A673 (cell line): ENCODE results near the gene BBS9. TPM values are rescaled to one million over a fixed set of nuclear protein-coding genes. Genes with fewer than 3 reads are reported as not detected.

Source experiments
- BruUV-seq: library from RNA; stranded (reverse); fragments of 400-500 nt; replicated peaks from 2 replicates; lab custom pipeline; 2021; lab: Mats Ljungman, UMichigan
- CTCF ChIA-PET: fragments of 300-600 bp; sonication (Branson Sonifier 250); formaldehyde crosslinking; loops from one replicate; lab custom pipeline; 2022; ENCODE audit warnings: antibody characterized with exemption; lab: Charles Lee
- POLR2A ChIA-PET: fragments of 300-600 bp; sonication (Branson Sonifier 250); formaldehyde crosslinking; loops from one replicate; lab custom pipeline; 2022; ENCODE audit warnings: antibody characterized with exemption; ENCODE audit not compliant: low non-redundant PET; lab: Charles Lee
- DNase-seq: peaks from one replicate; pipeline ENCODE4 v3.0.0-alpha.2; 2015; ENCODE audit warnings: low spot score
- H3K27ac ChIP-seq: fragments of 200-600 bp; sonication (generic); 2 replicates; pipeline ENCODE4 v1.5.1; 2016; ENCODE audit warnings: mixed run types, low read depth, mild to moderate bottlenecking, mixed read lengths, antibody characterized with exemption, low read length; ENCODE audit not compliant: poor library complexity, severe bottlenecking
- H3K27me3 ChIP-seq: fragments of 200-600 bp; sonication (generic); replicated peaks from 2 replicates; pipeline ENCODE4 v1.6.1; 2017; ENCODE audit warnings: mixed run types, low read depth, mild to moderate bottlenecking, mixed read lengths, antibody characterized with exemption, low read length; ENCODE audit not compliant: insufficient read depth, poor library complexity
- H3K36me3 ChIP-seq: fragments of 200-600 bp; sonication (generic); 2 replicates; pipeline ENCODE4 v1.6.1; 2016; ENCODE audit warnings: mixed run types, mild to moderate bottlenecking, mixed read lengths, antibody characterized with exemption, low read length; ENCODE audit not compliant: insufficient read depth, poor library complexity, severe bottlenecking
- H3K4me1 ChIP-seq: fragments of 200-600 bp; sonication (generic); 2 replicates; pipeline ENCODE4 v1.6.1; 2017; ENCODE audit warnings: mixed run types, mild to moderate bottlenecking, mixed read lengths, antibody characterized with exemption, low read length; ENCODE audit not compliant: insufficient read depth, poor library complexity, severe bottlenecking
- H3K4me3 ChIP-seq: fragments of 200-600 bp; sonication (generic); 2 replicates; pipeline ENCODE4 v1.5.1; 2016; ENCODE audit warnings: low read depth, mixed run types, mild to moderate bottlenecking, mixed read lengths, low read length; ENCODE audit not compliant: poor library complexity, severe bottlenecking
- H3K9me3 ChIP-seq: fragments of 200-600 bp; sonication (generic); 2 replicates; pipeline ENCODE4 v1.6.1; 2016; ENCODE audit warnings: mixed run types, low read depth, mild to moderate bottlenecking, mixed read lengths, antibody characterized with exemption, low read length; ENCODE audit not compliant: poor library complexity, severe bottlenecking
- CTCF ChIP-seq: fragments of 300-800, 200-600 bp; sonication (generic); conservative IDR thresholded peaks from 2 replicates; pipeline ENCODE4 v1.5.1; 2017; ENCODE audit warnings: low read depth, mild to moderate bottlenecking, antibody characterized with exemption, low read length, moderate library complexity, mixed read lengths
- EZH2 ChIP-seq: fragments of 200-600 bp; sonication (generic); IDR thresholded peaks from 2 replicates; pipeline ENCODE4 v1.6.1; 2017; ENCODE audit warnings: borderline replicate concordance, low read depth, mild to moderate bottlenecking, mixed read lengths, antibody characterized with exemption, low read length; ENCODE audit not compliant: poor library complexity, severe bottlenecking
- intact Hi-C: fragments of 100-400 bp; cut with micrococcal nuclease; formaldehyde crosslinking; loops from one replicate; pipeline ENCODE4 v1.10.0; 2022; ENCODE audit not compliant: unreplicated experiment
- total RNA-seq: library from RNA; stranded (reverse); gene quantifications from 2 replicates; pipeline ENCODE4 v1.2.3, GENCODE V29; 2021

The BBS9 gene
- total RNA-seq, 1 experiment from 2014 or later = 9.4 TPM

GRCh38 chr7:33155811-33156210, 26.4 kb downstream of the BBS9 start:
- H3K27ac ChIP-seq = no peak overlapping the region
- H3K27me3 ChIP-seq = no peaks in the 10 kb centered on the region
- intact Hi-C loops = no loop called here
- BruUV-seq = no TSS peak
- H3K4me1 ChIP-seq = no peaks in the 10 kb centered on the region
- no peak for DNase-seq
- TF ChIP-seq CTCF (no peak), EZH2 (no peak)
- CTCF ChIA-PET = no interaction called here
- H3K36me3 ChIP-seq = no peaks in the 10 kb centered on the region
- POLR2A ChIA-PET = no interaction called here
- H3K9me3 ChIP-seq = no peaks in the 10 kb centered on the region
- H3K4me3 ChIP-seq = no peak overlapping the region

- TF ChIP-seq EZH2 (no peak), CTCF (no peak)
- Histone ChIP-seq H3K36me3 (no peaks in the 10 kb centered on the region), H3K4me3 (no peak overlapping the region), H3K9me3 (no peaks in the 10 kb centered on the region), H3K4me1 (no peaks in the 10 kb centered on the region), H3K27me3 (no peaks in the 10 kb centered on the region), H3K27ac (no peak overlapping the region)
- no peak for DNase-seq
- ChIA-PET CTCF (no interaction called here), POLR2A (no interaction called here)
- intact Hi-C loops = no loop called here
- no TSS peak for BruUV-seq
Observed at GRCh38 chr7:33156441-33156840, 27.1 kb downstream of the BBS9 start.

DNA sequence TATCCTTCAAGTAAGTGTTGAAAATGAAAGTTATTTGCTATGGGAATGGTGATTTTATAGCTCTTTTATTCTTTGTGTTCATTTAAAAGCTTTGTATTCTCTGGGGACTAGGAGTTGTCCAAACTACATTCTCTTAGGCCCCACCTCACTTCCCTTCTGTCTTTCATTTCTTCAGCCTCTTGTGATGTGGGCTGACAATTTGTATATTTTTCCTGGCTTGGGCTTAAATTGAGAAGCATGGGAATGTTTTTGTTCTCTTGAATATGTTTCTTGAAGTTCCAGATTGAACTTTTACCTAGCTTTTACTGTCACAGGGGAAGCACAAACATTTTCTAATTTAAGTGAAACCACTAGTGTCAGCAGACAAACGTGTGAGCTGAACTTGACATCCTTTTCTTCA, 27.9 kb downstream of the BBS9 start:
- TF ChIP-seq EZH2 = no peak
- no peak for TF ChIP-seq CTCF
- H3K27me3 ChIP-seq = no peaks in the 10 kb centered on the region
- no TSS peak for BruUV-seq
- POLR2A ChIA-PET = no interaction called here
- no peak overlapping the region for H3K27ac ChIP-seq
- H3K36me3 ChIP-seq = no peaks in the 10 kb centered on the region
- H3K4me3 ChIP-seq = no peak overlapping the region
- no peaks in the 10 kb centered on the region for H3K4me1 ChIP-seq
- no peaks in the 10 kb centered on the region for H3K9me3 ChIP-seq
- CTCF ChIA-PET = no interaction called here
- DNase-seq = peak; percentile 2
- intact Hi-C loops = no loop called here
